Effector memory CD4-positive, alpha-beta T cell (primary cell): Measurements from ENCODE around the gene CLCN5.

ENCODE experiments used
- DNase-seq, 3 donors: peaks; one replicate each; pipeline ENCODE4 v3.0.0-alpha.2; 2020
- H3K27ac ChIP-seq: 2 replicates; pipeline ENCODE4 v1.7.0; 2013; ENCODE audit warnings: mild to moderate bottlenecking, low read length, moderate library complexity; ENCODE audit not compliant: insufficient read depth, poor library complexity, severe bottlenecking
- H3K27me3 ChIP-seq: replicated peaks from 2 replicates; pipeline ENCODE4 v1.7.0; 2013; ENCODE audit warnings: mild to moderate bottlenecking, low read length; ENCODE audit not compliant: insufficient read depth, control insufficient read depth, poor library complexity, severe bottlenecking
- H3K36me3 ChIP-seq: 2 replicates; pipeline ENCODE4 v1.7.0; 2013; ENCODE audit warnings: mild to moderate bottlenecking, low read length, moderate library complexity; ENCODE audit not compliant: control insufficient read depth, insufficient read depth
- H3K4me1 ChIP-seq: 2 replicates; pipeline ENCODE4 v1.7.0; 2013; ENCODE audit warnings: low read length, mild to moderate bottlenecking; ENCODE audit not compliant: control insufficient read depth, insufficient read depth, poor library complexity, severe bottlenecking
- H3K4me3 ChIP-seq: 2 replicates; pipeline ENCODE4 v1.7.0; 2013; ENCODE audit warnings: low read length, low read depth, mild to moderate bottlenecking; ENCODE audit not compliant: insufficient read depth, poor library complexity, severe bottlenecking
- H3K9me3 ChIP-seq: 2 replicates; pipeline ENCODE4 v1.7.0; 2013; ENCODE audit warnings: mild to moderate bottlenecking, low read length, moderate library complexity; ENCODE audit not compliant: control insufficient read depth

CLCN5 gene

GRCh38 chrX:49960061-49960460, 37.7 kb downstream of the CLCN5 start:
- H3K4me1 ChIP-seq = no peaks in the 10 kb centered on the region
- no peak overlapping the region for H3K4me3 ChIP-seq
- H3K36me3 ChIP-seq = no peaks in the 10 kb centered on the region
- H3K27me3 ChIP-seq = no peaks in the 10 kb centered on the region
- no peaks in the 10 kb centered on the region for H3K9me3 ChIP-seq
- no peak overlapping the region for H3K27ac ChIP-seq
- DNase-seq = no peak

GRCh38 chrX:49970674-49971073, 48.3 kb downstream of the CLCN5 start:
- no peaks in the 10 kb centered on the region for H3K4me1 ChIP-seq
- DNase-seq = no peak
- H3K9me3 ChIP-seq = no peaks in the 10 kb centered on the region
- H3K27ac ChIP-seq = no peak overlapping the region
- H3K4me3 ChIP-seq = no peak overlapping the region
- no peaks in the 10 kb centered on the region for H3K36me3 ChIP-seq
- no peaks in the 10 kb centered on the region for H3K27me3 ChIP-seq

- no peak for DNase-seq
- Histone ChIP-seq H3K36me3 (no peaks in the 10 kb centered on the region), H3K9me3 (no peaks in the 10 kb centered on the region)
These were observed 50.0 kb downstream of the CLCN5 start for GRCh38 chrX:49972328-49972860.

GRCh38 chrX:49976682-49977197, 54.3 kb downstream of the CLCN5 start:
- Histone ChIP-seq H3K9me3 (no peaks in the 10 kb centered on the region), H3K27me3 (no peaks in the 10 kb centered on the region), H3K36me3 (no peaks in the 10 kb centered on the region), H3K4me1 (no peaks in the 10 kb centered on the region), H3K27ac (no peak overlapping the region), H3K4me3 (no peak overlapping the region)
- DNase-seq = no peak

More at GRCh38 chrX:49972328-49972860, 50.0 kb downstream of the CLCN5 start:
- Histone ChIP-seq H3K4me3 (no peak overlapping the region), H3K4me1 (no peaks in the 10 kb centered on the region), H3K27ac (no peak overlapping the region), H3K27me3 (no peaks in the 10 kb centered on the region)

- no peaks in the 10 kb centered on the region for H3K27me3 ChIP-seq
- DNase-seq = no peak
- no peaks in the 10 kb centered on the region for H3K36me3 ChIP-seq
- H3K4me3 ChIP-seq = no peak overlapping the region
- no peak overlapping the region for H3K27ac ChIP-seq
- no peaks in the 10 kb centered on the region for H3K9me3 ChIP-seq
- H3K4me1 ChIP-seq = no peaks in the 10 kb centered on the region
These were observed 55.1 kb downstream of the CLCN5 start for GRCh38 chrX:49977319-49978090.

GRCh38 chrX:49978176-49978575, 55.8 kb downstream of the CLCN5 start:
- H3K4me3 ChIP-seq = no peak overlapping the region
- H3K9me3 ChIP-seq = no peaks in the 10 kb centered on the region
- DNase-seq = no peak
- no peak overlapping the region for H3K27ac ChIP-seq
- H3K27me3 ChIP-seq = no peaks in the 10 kb centered on the region
- H3K36me3 ChIP-seq = no peaks in the 10 kb centered on the region
- no peaks in the 10 kb centered on the region for H3K4me1 ChIP-seq

- no peaks in the 10 kb centered on the region for H3K27me3 ChIP-seq
- H3K9me3 ChIP-seq = no peaks in the 10 kb centered on the region
- H3K4me3 ChIP-seq = no peak overlapping the region
- no peaks in the 10 kb centered on the region for H3K4me1 ChIP-seq
- no peak for DNase-seq
- H3K36me3 ChIP-seq = no peaks in the 10 kb centered on the region
- H3K27ac ChIP-seq = no peak overlapping the region
These were observed 63.7 kb downstream of the CLCN5 start for GRCh38 chrX:49986058-49986457.

- Histone ChIP-seq H3K4me1 (no peaks in the 10 kb centered on the region), H3K27me3 (no peaks in the 10 kb centered on the region), H3K9me3 (no peaks in the 10 kb centered on the region), H3K4me3 (no peak overlapping the region), H3K27ac (no peak overlapping the region), H3K36me3 (no peaks in the 10 kb centered on the region)
- DNase-seq = no peak
These were observed 65.3 kb downstream of the CLCN5 start for GRCh38 chrX:49987651-49988050.

- Histone ChIP-seq H3K27me3 (no peaks in the 10 kb centered on the region), H3K4me3 (no peak overlapping the region), H3K4me1 (no peaks in the 10 kb centered on the region), H3K36me3 (no peaks in the 10 kb centered on the region), H3K27ac (no peak overlapping the region), H3K9me3 (no peaks in the 10 kb centered on the region)
- no peak for DNase-seq
These were observed 65.7 kb downstream of the CLCN5 start for GRCh38 chrX:49988143-49988542.

- no peaks in the 10 kb centered on the region for H3K27me3 ChIP-seq
- no peaks in the 10 kb centered on the region for H3K9me3 ChIP-seq
- DNase-seq = no peak
- H3K4me3 ChIP-seq = no peak overlapping the region
- no peak overlapping the region for H3K27ac ChIP-seq
- no peaks in the 10 kb centered on the region for H3K4me1 ChIP-seq
- H3K36me3 ChIP-seq = no peaks in the 10 kb centered on the region
These were observed 69.4 kb downstream of the CLCN5 start for GRCh38 chrX:49991758-49992157.
